ENCODE measurements around the gene BACE2.
"Not testable (repeated sequence)": the region's sequence is repeated elsewhere in the genome, so short reads cannot be mapped to it uniquely, and the experiment has no call there.

The BACE2 gene

DNA sequence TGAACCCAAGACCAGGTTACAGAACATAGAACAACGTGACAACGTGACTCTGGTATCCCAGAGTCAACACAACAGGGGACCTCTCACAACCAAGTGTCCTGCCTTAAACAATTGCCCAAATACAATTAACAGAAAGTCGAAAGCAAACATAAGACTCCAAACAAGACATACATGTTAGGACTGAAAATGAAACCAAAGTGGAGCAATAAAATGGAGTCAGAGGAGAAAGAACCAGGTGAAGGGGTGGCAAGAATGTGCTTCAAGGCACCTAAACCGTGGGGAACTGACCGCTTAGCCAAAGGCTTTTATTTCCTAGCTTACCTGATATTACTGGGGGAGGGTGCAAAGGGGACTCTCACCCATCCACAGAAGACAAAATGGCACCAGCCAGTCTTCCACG, 17.8 kb downstream of the BACE2 start:
- DNase-seq (ENCODE audit: low read depth), result no peak

DNA sequence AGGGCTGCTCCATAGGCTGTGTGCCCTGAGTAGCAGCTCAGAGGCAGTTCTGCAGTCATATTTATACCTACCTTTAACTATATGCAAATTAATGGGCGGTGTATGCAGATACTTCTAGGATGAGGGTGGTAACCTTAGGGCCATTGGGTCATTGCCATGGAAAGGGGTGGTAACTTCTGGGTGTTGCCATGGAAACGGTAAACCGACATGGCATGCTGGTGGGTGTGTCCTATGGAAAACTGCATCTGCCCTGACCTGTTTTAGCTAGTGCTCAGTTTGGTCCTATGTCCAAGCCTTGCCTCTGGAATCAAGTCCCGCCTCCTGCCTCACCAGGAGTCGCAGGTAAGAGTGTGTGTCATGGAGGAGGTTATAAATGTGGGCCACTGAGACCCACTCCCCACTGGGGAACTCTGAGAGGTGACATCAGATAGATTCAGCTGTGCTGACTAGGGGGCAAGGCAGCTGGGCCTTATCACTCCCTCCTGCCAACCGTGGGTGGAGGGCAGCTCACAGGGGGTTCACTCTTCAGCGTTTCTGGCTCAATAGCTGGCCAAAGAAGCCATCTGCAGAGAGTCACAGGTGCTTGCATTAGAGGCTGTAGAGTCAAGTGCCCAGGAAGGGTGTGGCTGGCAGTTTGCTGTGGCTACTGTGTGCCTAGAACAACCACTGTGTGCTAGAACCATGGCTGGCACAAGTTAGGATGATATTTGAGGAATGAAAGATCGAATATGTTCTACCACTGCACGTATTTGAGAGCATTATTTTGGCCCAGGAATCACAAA, 19.0 kb downstream of the BACE2 start:
- no peak for DNase-seq (ENCODE audit: low read depth)

DNA sequence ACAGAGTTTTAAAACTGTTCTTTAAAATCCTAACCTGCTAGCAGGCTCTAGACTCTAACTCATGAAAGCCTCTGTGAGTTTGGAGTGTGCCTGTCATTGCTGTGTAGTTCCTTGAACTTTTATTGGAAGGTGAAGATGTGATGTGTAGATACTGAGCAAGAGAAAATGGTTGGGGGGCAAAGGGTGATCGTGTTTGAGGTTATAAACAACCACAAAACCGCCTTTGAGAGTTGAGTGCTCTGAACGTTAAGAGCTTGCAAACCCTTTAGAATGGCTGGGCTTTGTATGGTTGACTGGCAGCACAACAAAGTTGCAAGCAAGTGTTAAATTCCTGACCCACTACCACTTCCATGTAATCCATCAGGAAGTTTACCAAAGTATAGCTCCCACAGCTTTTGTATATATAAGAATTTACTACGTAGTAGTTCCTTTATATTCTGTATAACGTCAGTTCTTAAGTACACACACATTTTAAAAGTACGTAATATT, 19.6 kb downstream of the BACE2 start:
- no peak for DNase-seq (ENCODE audit: low read depth)

DNA sequence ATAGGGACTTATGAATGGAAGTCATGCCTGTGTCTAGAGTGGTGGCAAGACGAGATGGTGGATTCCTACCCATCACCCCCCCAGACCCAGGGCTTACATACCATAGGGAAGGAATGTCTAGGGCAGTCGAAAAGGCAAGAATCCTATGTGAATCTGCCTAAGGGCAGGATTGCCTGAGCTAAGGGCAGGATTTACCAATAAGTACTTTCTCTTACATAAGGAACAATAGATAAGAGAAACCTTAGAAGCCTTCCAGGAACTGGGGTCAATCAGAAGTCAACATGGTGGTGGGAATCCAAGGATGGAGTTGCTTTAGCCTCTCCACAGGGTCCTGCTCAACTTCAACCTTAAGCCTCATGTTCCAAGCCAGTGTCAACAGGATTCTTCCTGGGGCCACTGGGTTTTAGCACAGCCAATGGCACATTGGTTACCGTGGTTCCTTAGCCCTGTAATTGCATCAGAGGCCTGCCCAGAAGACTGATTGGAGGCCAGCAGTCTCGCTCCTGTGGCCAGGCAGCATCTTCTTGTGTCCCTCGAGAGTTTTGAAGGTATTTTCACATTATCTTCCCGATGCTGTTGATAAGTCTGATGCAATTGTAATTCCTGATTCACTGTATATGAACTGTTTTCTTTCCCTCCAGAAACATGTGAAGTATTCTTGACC, 20.7 kb downstream of the BACE2 start:
- no peak for DNase-seq (ENCODE audit: low read depth)

DNA sequence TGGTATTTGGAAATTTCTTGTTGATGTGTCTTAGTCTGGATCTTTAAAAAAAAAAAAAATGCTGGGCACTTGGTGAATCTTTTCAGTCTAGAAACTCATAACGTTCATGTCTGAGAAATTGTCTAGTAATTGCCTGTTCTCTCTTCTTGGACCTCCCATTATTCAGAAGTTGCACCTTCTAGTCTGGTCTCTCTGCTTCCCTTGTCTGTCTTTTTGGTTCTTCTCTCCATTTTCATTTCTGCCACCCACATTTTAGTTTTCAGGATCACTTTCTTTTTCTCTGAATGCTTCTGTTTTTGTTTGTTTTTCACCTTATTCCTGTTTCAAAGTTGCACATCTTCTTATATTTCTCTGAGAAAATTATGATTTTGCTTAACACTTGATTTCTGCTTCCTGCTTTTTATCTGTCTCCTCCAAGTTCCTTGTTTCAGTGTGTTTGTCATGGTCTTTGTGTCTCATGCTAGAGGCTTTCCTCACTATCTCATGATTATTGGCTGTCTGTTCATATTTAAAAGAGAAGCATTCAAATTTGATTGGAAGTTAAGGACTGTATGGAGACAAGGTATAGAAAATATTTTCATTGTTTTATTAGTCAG, 21.3 kb downstream of the BACE2 start:
- DNase-seq (ENCODE audit: low read depth), result no peak

DNA sequence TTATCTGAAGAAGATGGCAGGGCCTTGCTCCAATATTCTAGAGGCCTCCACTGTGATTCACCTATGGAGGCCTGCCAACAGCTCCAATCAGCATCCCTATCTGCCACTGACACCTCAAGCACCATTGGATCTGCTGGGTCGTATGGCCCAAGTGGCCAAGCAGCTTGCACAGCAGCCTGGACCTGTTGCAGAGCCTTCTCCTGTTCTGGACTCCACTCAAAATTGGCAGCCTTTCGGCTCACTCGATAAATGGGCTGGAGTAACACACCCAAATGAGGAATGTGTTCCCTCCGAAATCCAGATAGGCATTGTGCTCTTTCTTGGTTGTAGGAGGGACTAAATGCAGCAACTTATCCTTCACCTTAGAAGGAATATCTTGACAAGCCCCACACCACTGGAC, 24.6 kb downstream of the BACE2 start:
- DNase-seq (ENCODE audit: low read depth), result not testable (repeated sequence)

DNA sequence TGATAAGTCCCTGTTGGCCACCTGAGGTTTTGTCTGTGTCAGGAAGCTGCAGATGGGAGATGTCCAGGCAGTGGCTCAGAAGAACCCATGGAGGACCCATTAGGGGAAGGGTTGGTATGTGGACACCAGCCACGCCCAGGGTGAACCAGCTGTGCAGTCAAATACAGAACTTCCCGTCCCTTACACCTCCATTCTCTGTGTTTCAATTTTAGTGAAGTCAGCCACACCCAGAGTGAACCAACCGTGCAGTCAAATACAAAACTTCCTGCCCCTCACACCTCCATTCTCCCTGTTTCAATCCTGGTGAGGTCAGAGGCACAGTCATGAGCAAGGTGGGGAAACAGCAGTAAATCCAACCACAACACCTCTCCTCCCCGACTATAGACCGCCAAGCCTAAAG, 27.4 kb downstream of the BACE2 start:
- DNase-seq (ENCODE audit: low read depth), result no peak

DNA sequence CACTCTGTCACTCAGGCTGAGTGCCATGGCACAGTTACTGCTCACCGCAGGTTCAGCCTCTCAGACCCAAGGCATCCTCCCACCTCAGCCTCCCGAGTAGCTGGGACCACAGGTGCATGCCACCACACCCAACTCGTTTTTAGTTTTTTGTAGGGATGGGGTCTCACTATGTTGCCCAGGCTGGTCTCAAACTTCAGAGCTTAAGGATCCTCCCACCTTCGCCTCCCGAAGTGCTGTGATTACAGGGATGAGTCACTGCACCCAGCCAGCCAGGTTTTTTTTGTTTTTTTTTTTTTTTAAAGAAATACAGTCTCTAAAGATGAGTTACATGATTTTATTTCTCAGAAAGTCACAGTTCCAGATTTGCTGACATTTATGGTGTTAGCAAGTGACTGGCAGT, 29.0 kb downstream of the BACE2 start:
- DNase-seq (ENCODE audit: low read depth), result no peak

DNA sequence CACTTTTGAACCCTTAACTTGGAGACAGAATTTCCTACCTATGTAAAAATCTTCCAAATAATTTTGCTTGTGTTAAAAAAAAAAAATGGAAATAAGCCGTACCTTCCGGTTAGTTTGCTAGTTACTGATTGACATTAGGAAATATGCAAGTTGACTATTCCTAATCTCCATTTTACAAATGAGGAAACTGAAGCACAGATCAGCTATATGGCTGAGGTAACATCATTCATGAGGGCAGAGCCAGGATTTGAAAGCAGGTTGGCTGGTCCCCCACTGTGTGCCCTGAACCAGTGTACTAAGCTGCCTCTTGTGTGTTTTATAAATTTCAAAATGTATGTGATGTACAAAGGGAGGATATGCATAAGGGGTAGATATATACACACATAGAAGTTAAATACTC, 29.6 kb downstream of the BACE2 start:
- DNase-seq (ENCODE audit: low read depth), result no peak

DNA sequence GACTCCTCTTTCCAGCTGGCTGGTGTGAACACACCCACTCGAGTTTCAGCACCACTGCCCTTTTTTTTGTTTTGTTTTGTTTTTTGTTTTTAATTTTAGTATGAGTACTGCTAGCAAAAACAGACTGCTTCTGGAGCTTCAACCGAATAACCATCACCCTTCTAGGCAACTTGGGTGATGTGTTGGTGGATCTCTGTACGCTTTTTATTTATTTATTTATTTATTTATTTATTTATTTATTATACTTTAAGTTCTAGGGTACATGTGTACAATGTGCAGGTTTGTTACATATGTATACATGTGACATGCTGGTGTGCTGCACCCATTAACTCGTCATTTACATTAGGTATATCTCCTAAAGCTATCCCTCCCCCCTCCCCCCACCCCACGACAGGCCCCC, 30.7 kb downstream of the BACE2 start:
- DNase-seq (ENCODE audit: low read depth), result not testable (repeated sequence)

DNA sequence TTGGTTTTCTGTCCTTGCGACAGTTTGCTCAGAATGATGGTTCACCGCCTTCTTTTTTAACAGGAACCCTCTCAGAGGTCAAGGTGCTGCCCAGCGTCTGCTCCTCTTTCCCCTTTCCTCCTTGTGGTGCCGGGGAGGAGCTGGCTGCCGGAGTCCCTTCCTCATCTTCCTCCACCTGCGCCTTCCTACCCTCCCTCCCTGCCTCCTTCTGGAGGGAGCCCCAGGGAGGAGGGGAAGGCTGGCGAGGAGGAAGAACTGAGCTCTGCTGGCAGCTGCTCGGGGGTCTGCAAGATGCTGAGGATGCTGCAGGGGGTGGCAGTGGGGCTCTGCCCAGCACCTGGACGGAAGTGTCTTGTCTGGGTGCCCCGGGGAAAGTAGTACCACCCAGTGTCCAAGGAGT, 31.2 kb downstream of the BACE2 start:
- no peak for DNase-seq (ENCODE audit: low read depth)

DNA sequence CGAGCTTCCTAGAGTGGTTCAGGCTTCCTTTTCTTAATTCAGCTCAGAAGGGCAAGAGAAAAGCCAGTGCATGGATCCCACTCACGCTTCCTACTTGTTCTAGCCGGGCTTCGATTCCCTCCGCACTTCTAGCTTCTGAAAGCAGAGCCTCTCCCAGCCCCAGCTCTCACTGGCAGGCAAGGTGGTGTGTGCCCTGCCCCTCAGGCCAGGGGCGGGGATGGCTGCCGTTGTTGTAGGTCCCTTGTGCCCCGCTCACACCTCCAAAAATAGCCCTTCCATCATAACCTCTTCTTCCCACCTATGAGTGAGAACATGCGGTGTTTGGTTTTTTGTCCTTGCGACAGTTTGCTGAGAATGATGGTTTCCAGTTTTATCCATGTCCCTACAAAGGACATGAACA, 31.6 kb downstream of the BACE2 start:
- DNase-seq (ENCODE audit: low read depth), result no peak

DNA sequence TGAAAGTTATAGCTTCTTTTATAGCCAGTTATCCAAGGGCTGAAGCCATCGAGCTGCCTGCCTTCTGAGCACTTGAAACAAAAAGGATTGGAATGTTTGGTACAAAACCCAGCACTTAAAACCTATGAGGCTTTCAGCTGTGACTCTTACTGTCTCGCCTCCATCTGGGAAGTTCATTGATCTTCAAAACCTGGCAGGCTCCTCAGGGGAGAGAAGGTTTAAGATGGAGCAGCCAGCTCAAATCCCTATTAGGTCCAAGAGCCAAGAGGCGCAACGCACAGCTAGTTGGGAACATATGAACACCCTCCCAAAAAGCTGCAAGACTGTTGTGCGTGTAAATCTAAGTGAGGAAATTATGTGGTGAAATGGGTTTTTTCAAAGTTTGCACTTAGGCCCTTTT, 33.4 kb downstream of the BACE2 start:
- DNase-seq (ENCODE audit: low read depth), result no peak

DNA sequence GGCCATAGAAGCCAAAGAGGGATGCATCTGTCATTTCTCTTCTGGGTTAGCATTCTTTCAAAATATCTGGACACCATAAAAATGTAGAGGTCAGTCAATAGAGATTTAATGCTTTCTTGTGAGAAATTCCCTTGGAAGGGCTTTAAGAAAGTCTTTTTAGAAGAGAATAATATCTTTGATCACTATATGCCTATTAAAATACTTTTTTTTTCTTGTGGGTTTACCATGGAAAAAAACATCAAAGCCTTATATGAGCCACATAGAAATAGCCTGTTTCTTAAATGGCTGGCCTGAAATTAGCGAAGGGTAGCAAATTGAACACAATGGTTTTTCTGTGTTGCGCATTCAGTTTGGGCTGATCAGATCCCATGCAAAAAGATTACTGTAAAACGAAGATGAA, 36.8 kb downstream of the BACE2 start:
- DNase-seq (ENCODE audit: low read depth), result no peak

DNA sequence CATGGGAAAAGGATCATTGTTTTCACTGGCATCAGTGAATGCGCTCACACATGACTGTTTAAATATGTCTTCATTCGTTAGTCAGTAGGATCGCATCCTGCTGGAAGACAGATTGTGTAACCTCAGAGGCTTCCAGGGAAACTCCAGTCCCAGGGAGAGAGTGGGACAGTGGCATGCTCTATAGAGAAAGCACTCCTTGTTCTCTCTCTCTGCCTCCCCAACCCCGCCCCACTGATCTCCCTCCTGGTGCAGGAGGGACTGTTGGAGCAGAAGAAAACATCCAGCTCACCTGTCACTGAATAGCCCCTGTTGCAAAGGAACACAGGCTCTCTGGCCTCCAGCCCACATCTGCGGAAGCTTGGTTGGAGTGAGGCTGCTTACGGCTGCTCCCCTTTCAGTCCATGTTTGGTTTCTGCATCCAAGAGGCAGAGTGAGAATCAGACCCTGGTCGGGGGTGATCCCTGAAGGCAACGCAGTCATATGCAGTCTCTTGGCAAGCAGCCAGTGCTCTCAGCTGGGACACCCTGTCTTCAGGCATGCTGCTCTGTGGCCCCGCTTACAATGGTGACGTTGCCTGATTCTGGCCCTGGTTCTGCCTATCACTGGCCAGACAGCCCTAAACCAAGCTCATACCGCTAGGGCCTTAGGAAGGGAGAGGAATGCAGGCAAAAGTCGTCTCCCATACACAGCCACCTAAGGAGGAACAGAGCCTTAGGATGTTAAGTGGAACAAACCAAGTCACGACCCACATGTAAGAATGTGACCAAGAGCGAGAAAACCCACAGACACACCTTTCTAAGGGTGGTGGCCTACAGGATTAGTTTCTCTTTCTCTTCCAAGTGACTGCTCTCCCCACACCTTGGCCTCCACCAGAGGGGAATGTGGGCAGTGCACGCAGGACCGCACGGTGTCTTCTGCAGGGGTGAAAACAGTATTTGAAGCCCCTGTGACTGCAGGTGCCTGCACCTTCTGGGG, 39.7 kb downstream of the BACE2 start:
- DNase-seq (ENCODE audit: low read depth), result no peak

DNA sequence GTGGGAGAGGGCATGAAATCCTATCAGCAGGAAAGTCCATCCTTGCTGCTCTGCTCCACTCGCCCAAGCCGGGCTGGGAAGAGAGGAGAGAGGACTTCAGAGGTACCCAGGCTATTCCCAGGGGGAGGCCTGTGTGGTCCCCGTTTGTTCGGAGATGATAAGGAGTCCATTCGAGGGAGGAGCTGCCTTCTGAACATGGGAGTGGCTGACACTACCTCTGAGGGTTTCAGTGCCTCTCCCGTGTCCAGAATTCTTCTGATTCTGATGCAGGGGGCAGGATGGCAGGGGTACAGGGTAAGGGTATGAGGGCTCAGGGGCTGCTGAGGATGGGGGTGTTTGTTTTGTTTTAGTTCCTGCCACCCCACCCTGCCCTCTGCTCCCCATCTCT, 40.4 kb downstream of the BACE2 start:
- DNase-seq (ENCODE audit: low read depth), result no peak

DNA sequence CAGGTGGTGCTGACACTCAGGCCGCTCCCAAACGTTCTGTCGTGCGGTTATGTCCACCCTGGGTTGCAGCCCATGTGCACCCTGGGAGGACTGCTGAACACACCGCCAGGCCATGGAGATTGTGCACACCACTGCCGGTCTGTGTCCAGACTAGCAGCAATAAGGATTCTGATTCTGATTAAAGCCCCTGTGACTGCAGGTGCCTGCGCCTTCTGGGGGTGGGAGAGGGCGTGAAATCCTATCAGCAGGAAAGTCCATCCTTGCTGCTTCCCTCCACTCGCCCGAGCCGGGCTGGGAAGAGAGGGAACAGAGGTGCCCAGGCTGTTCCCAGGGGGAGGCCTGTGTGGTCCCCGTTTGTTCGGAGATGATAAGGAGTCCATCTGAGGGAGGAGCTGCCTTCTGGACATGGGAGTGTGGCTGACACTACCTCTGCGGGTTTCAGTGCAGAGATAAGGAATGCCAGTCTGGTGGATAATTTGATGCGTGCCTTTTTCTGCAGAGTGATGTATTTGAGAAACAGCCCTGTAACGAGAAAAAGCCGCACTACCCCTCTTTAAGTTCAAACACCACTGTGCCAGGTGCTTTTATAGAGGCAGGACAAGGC, 41.2 kb downstream of the BACE2 start:
- DNase-seq (ENCODE audit: low read depth), result no peak

DNA sequence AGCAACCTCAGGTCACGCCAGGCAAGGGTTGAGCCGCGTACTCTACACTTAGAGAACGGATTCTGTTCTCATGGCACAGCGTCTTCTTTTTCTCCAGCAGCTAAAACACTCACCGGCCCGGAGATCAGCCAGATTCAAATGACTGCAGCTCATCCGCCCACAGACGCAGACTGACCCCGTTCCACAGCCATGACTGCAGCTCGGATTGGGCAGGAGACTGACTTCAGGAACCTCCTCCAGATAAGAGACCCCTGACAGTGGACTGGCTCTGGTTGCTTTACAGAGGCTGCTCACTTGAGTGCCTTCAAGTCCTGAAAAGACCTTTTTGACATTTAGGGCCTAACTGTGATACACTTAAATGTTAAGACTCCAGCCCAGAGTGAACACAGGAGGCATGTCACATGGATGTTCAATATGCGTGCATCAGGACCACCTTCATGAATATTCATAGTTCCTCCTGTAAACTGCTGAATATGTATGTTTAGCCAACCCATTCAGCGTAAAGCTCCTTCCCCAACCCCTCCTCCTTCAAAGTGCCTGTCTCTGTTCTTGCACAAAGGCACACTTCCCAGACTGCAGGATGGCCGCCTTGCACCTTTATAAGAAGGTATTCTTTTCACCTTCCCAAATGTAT, 42.6 kb downstream of the BACE2 start:
- no peak for DNase-seq (ENCODE audit: low read depth)

DNA sequence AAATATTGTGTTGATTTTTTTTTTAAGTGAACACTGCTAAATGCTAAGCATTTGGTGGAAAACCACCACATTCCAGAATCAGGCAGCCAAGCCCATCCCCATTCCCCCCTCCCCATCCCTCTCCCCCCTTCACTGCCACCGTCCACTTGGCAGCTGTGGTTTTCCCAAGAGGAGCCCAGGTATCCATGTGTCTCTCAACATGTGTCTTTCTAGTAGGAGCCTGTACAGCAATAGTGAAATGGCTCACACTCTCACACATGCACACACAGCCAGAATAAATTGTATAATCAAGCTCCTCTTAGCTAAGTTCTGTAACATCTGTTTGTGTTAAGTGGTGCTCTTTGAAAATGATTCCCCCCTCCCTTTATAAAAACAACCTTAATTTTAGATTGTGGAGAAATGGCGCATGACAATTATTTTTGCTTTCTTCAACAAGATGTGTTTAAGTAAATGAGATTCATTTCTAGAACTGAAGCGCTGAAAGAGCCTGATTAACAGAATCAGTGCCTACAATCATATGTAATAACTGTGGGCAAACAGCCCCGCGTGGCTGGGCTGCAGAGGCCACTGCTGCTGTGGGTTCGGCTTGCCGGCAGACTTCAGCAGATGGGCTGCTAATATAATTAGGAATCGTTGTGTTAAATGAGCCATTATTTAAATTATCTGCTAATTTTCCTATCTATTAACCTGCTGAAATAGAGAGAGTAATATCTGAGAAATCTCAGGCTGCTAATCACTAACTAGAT, 43.3 kb downstream of the BACE2 start:
- no peak for DNase-seq (ENCODE audit: low read depth)

DNA sequence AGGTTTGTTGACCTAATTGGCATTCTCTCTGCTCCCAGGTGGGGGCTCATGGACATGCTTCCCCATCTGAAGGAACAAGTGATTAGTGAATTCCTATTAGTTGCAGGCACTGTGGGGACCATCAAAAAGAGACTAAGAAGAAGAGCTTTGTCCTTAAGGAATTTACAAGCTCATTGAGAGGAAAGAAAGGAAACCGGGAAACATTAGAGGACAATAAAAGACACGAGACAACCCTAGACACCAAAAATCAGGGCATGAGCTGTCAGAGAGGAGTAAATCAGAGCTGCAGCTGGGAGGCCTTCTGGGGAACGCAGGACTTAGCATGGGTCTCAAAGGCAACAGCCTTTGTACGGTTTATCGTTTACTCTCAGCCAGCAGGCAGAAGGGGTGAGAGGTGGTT, 45.1 kb downstream of the BACE2 start:
- DNase-seq (ENCODE audit: low read depth), result no peak

Data from stimulated activated CD8-positive, alpha-beta memory T cell treated with anti-CD3 and anti-CD28 coated beads, Interleukin-15, amount 100 ng/mL, for 24 hours (primary cell).